Measurements from ENCODE around the gene HNRNPA3.
"Not testable (repeated sequence)": the region's sequence is repeated elsewhere in the genome, so short reads cannot be mapped to it uniquely, and the experiment has no call there.

The HNRNPA3 gene

GRCh38 chr2:177184606-177185005, 28.0 kb upstream of the HNRNPA3 start:
- no peak for TF ChIP-seq FOXP2 (optimal IDR thresholded peaks at IDR 0.05; ENCODE audit: control extremely low read depth, extremely low read length, insufficient read depth)
- no peak for TF ChIP-seq POLR2AphosphoS5 (IDR thresholded peaks at IDR 0.05; ENCODE audit: borderline replicate concordance, low read depth, low read length)
- TF ChIP-seq EZH2 (IDR thresholded peaks at IDR 0.05), result no peak
- Histone ChIP-seq H3K4me3 (no peak overlapping the region), H3K9me3 (ENCODE audit: low read depth, low read length) (no peaks in the 10 kb centered on the region), H3K27ac (no peak overlapping the region), H3K36me3 (ENCODE audit: insufficient read depth, low read length) (no peaks in the 10 kb centered on the region), H3K9ac (ENCODE audit: insufficient read length) (no peak overlapping the region)
- DNase-seq (ENCODE audit: low read depth, low spot score), result no peak

GRCh38 chr2:177186038-177186437, 26.6 kb upstream of the HNRNPA3 start:
- not testable (repeated sequence) for DNase-seq (ENCODE audit: low read depth, low spot score); H3K36me3 ChIP-seq (ENCODE audit: insufficient read depth, low read length); H3K9ac ChIP-seq (ENCODE audit: insufficient read length); H3K4me3 ChIP-seq; H3K9me3 ChIP-seq (ENCODE audit: low read depth, low read length); H3K27ac ChIP-seq

- Histone ChIP-seq H3K9ac (ENCODE audit: insufficient read length) (no peak overlapping the region), H3K9me3 (ENCODE audit: low read depth, low read length) (no peaks in the 10 kb centered on the region), H3K36me3 (ENCODE audit: insufficient read depth, low read length) (no peaks in the 10 kb centered on the region), H3K27ac (peak overlapping the region; percentile 4; the same call in 1 of the 2 replicates), H3K4me3 (no peak overlapping the region; the same call in 1 of the 2 replicates)
- no peak for TF ChIP-seq EZH2 (IDR thresholded peaks at IDR 0.05)
- no peak for TF ChIP-seq POLR2AphosphoS5 (IDR thresholded peaks at IDR 0.05; ENCODE audit: borderline replicate concordance, low read depth, low read length)
- peak; percentile 17 for TF ChIP-seq FOXP2 (optimal IDR thresholded peaks at IDR 0.05; ENCODE audit: control extremely low read depth, extremely low read length, insufficient read depth)
- DNase-seq (ENCODE audit: low read depth, low spot score), result peak; percentile 37
Observed at GRCh38 chr2:177187631-177188312, 24.8 kb upstream of the HNRNPA3 start.

- H3K9me3 ChIP-seq (ENCODE audit: low read depth, low read length), result no peaks in the 10 kb centered on the region
- TF ChIP-seq POLR2AphosphoS5 (IDR thresholded peaks at IDR 0.05; ENCODE audit: borderline replicate concordance, low read depth, low read length) (no peak), EZH2 (IDR thresholded peaks at IDR 0.05) (no peak), FOXP2 (optimal IDR thresholded peaks at IDR 0.05; ENCODE audit: control extremely low read depth, extremely low read length, insufficient read depth) (no peak)
- no peak overlapping the region for H3K9ac ChIP-seq (ENCODE audit: insufficient read length)
- H3K36me3 ChIP-seq (ENCODE audit: insufficient read depth, low read length), result no peaks in the 10 kb centered on the region
- DNase-seq (ENCODE audit: low read depth, low spot score), result no peak
- H3K27ac ChIP-seq, result no peak overlapping the region
- no peak overlapping the region for H3K4me3 ChIP-seq
Observed at GRCh38 chr2:177188482-177189469, 23.8 kb upstream of the HNRNPA3 start.

- H3K36me3 ChIP-seq (ENCODE audit: insufficient read depth, low read length), result no peaks in the 10 kb centered on the region
- TF ChIP-seq EZH2 (IDR thresholded peaks at IDR 0.05), result no peak
- TF ChIP-seq POLR2AphosphoS5 (IDR thresholded peaks at IDR 0.05; ENCODE audit: borderline replicate concordance, low read depth, low read length), result no peak
- no peak for TF ChIP-seq FOXP2 (optimal IDR thresholded peaks at IDR 0.05; ENCODE audit: control extremely low read depth, extremely low read length, insufficient read depth)
- no peak overlapping the region for H3K9ac ChIP-seq (ENCODE audit: insufficient read length)
- no peak overlapping the region for H3K4me3 ChIP-seq
- no peak for DNase-seq (ENCODE audit: low read depth, low spot score)
- no peak overlapping the region for H3K27ac ChIP-seq
- H3K9me3 ChIP-seq (ENCODE audit: low read depth, low read length), result no peaks in the 10 kb centered on the region
Observed at GRCh38 chr2:177190941-177191340, 21.7 kb upstream of the HNRNPA3 start.

GRCh38 chr2:177192788-177193187, 19.8 kb upstream of the HNRNPA3 start:
- Histone ChIP-seq H3K27ac (no peak overlapping the region), H3K4me3 (no peak overlapping the region), H3K9me3 (ENCODE audit: low read depth, low read length) (no peaks in the 10 kb centered on the region), H3K36me3 (ENCODE audit: insufficient read depth, low read length) (no peaks in the 10 kb centered on the region), H3K9ac (ENCODE audit: insufficient read length) (no peak overlapping the region)
- no peak for DNase-seq (ENCODE audit: low read depth, low spot score)
- TF ChIP-seq EZH2 (IDR thresholded peaks at IDR 0.05), result no peak
- TF ChIP-seq POLR2AphosphoS5 (IDR thresholded peaks at IDR 0.05; ENCODE audit: borderline replicate concordance, low read depth, low read length), result no peak
- TF ChIP-seq FOXP2 (optimal IDR thresholded peaks at IDR 0.05; ENCODE audit: control extremely low read depth, extremely low read length, insufficient read depth), result no peak

- Histone ChIP-seq H3K27ac (no peak overlapping the region), H3K9me3 (ENCODE audit: low read depth, low read length) (no peaks in the 10 kb centered on the region), H3K36me3 (ENCODE audit: insufficient read depth, low read length) (no peaks in the 10 kb centered on the region), H3K9ac (ENCODE audit: insufficient read length) (no peak overlapping the region), H3K4me3 (no peak overlapping the region)
- no peak for TF ChIP-seq FOXP2 (optimal IDR thresholded peaks at IDR 0.05; ENCODE audit: control extremely low read depth, extremely low read length, insufficient read depth)
- no peak for TF ChIP-seq EZH2 (IDR thresholded peaks at IDR 0.05)
- TF ChIP-seq POLR2AphosphoS5 (IDR thresholded peaks at IDR 0.05; ENCODE audit: borderline replicate concordance, low read depth, low read length), result no peak
- no peak for DNase-seq (ENCODE audit: low read depth, low spot score)
Observed at GRCh38 chr2:177193240-177193639, 19.4 kb upstream of the HNRNPA3 start.

GRCh38 chr2:177195194-177195593, 17.4 kb upstream of the HNRNPA3 start:
- DNase-seq (ENCODE audit: low read depth, low spot score), result no peak
- TF ChIP-seq FOXP2 (optimal IDR thresholded peaks at IDR 0.05; ENCODE audit: control extremely low read depth, extremely low read length, insufficient read depth), result no peak
- TF ChIP-seq EZH2 (IDR thresholded peaks at IDR 0.05), result no peak
- no peak for TF ChIP-seq POLR2AphosphoS5 (IDR thresholded peaks at IDR 0.05; ENCODE audit: borderline replicate concordance, low read depth, low read length)
- Histone ChIP-seq H3K36me3 (ENCODE audit: insufficient read depth, low read length) (no peaks in the 10 kb centered on the region), H3K4me3 (no peak overlapping the region), H3K27ac (no peak overlapping the region), H3K9me3 (ENCODE audit: low read depth, low read length) (no peaks in the 10 kb centered on the region), H3K9ac (ENCODE audit: insufficient read length) (no peak overlapping the region)

- H3K9me3 ChIP-seq (ENCODE audit: low read depth, low read length); H3K27ac ChIP-seq; H3K36me3 ChIP-seq (ENCODE audit: insufficient read depth, low read length); DNase-seq (ENCODE audit: low read depth, low spot score); H3K4me3 ChIP-seq; H3K9ac ChIP-seq (ENCODE audit: insufficient read length): not testable (repeated sequence)
Observed at GRCh38 chr2:177200419-177200818, 12.2 kb upstream of the HNRNPA3 start.
